ENCODE results near the gene OTUD3. TPM values are rescaled to one million over a fixed set of nuclear protein-coding genes. Genes with fewer than 3 reads are reported as not detected.

OTUD3 gene
- total and polyA plus RNA-seq, 9 of the 15 experiments (the other 6 are each of a cell fraction or from before 2014, with no cell fraction given): 2.0 to 16.6 (median 11.0) TPM

- TF ChIP-seq, protein P1, sequence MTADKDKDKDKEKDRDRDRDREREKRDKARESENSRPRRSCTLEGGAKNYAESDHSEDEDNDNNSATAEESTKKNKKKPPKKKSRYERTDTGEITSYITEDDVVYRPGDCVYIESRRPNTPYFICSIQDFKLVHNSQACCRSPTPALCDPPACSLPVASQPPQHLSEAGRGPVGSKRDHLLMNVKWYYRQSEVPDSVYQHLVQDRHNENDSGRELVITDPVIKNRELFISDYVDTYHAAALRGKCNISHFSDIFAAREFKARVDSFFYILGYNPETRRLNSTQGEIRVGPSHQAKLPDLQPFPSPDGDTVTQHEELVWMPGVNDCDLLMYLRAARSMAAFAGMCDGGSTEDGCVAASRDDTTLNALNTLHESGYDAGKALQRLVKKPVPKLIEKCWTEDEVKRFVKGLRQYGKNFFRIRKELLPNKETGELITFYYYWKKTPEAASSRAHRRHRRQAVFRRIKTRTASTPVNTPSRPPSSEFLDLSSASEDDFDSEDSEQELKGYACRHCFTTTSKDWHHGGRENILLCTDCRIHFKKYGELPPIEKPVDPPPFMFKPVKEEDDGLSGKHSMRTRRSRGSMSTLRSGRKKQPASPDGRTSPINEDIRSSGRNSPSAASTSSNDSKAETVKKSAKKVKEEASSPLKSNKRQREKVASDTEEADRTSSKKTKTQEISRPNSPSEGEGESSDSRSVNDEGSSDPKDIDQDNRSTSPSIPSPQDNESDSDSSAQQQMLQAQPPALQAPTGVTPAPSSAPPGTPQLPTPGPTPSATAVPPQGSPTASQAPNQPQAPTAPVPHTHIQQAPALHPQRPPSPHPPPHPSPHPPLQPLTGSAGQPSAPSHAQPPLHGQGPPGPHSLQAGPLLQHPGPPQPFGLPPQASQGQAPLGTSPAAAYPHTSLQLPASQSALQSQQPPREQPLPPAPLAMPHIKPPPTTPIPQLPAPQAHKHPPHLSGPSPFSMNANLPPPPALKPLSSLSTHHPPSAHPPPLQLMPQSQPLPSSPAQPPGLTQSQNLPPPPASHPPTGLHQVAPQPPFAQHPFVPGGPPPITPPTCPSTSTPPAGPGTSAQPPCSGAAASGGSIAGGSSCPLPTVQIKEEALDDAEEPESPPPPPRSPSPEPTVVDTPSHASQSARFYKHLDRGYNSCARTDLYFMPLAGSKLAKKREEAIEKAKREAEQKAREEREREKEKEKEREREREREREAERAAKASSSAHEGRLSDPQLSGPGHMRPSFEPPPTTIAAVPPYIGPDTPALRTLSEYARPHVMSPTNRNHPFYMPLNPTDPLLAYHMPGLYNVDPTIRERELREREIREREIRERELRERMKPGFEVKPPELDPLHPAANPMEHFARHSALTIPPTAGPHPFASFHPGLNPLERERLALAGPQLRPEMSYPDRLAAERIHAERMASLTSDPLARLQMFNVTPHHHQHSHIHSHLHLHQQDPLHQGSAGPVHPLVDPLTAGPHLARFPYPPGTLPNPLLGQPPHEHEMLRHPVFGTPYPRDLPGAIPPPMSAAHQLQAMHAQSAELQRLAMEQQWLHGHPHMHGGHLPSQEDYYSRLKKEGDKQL (CRISPR knock-in tag; IDR thresholded peaks at IDR 0.05; ENCODE audit: borderline replicate concordance): no peak
Measured at GRCh38 chr1:19892129-19892528, 9.9 kb downstream of the OTUD3 start (continued).

DNA sequence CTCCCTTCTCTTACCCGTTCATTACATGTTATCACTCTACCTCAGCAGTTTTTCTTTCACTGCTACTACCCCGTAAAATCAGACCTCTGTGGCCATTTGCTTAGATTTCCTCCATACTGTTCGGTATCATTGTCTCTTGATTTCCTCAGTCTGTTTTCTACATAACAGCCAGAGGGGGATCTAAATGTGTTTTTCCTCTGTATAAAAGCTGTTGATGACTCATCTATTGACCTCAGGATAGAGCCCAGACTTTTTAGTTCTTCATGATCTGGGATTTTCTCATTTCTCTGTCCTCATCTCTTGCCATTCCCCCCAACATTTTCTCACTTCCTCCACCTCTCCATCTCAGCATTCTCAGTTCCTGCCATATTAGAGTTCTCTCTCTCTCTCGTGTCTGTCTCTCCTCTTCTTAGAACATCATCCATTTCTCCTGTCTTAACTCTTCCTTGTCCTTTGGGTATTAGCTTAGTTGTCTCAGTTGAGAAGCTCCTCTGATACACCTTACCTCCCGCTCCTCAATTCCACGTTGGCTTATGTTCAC, 10.5 kb downstream of the OTUD3 start:
- no peaks in the 10 kb centered on the region for H3K4me1 ChIP-seq (replicated peaks in 1 of 2; ENCODE audit: control insufficient read depth in 2 of 2, insufficient read depth in 2 of 2, low read length in 2 of 2)
- DNase-seq (ENCODE audit: extremely low read depth in 1 of 4, low spot score in 3 of 4) (no peak), FAIRE-seq (no peak), ATAC-seq (no peak)
- 77% methylated on average over 6 of the region's 6 CpGs for WGBS (ENCODE audit: insufficient coverage, low coverage, missing lambda C conversion rate)
- no peak overlapping the region for H2AFZ ChIP-seq (ENCODE audit: low read depth, low read length)
- CTCF ChIA-PET (ENCODE audit: low intra/inter-chr PET ratio): no interaction called here
- in situ Hi-C loops (cut with MboI) (no loop called here), intact Hi-C loops (cut with micrococcal nuclease) (no loop called here)
- no peaks in the 10 kb centered on the region for H3K27me3 ChIP-seq (ENCODE audit: control insufficient read depth in 2 of 2, insufficient read depth in 2 of 2, low read length in 2 of 2)
- H3K9ac ChIP-seq (ENCODE audit: insufficient read depth in 1 of 2, low read depth in 2 of 2, low read length in 2 of 2): no peak overlapping the region
- no peak overlapping the region for H3K4me2 ChIP-seq (ENCODE audit: insufficient read depth, low read length)
- H3K9me1 ChIP-seq (ENCODE audit: control insufficient read depth, insufficient read depth, low read length): no peaks in the 10 kb centered on the region
- TF ChIP-seq JUND (IDR thresholded peaks at IDR 0.05; ENCODE audit: borderline replicate concordance, low read depth, low read length) (no peak), JUND (tag; IDR thresholded peaks at IDR 0.05; ENCODE audit: borderline replicate concordance, low read depth, low read length) (peak; percentile 21; the same call in 1 of the 3 replicates), ATF3 (IDR thresholded peaks at IDR 0.05) (peak; percentile 62), ATF3 (CRISPR knock-in tag; conservative IDR thresholded peaks at IDR 0.05) (no peak), ZFX (CRISPR knock-in tag; IDR thresholded peaks at IDR 0.05) (no peak)
- H3K27ac ChIP-seq (ENCODE audit: extremely low read depth, low read depth, low read length): no peak overlapping the region
- H3K79me2 ChIP-seq (ENCODE audit: control insufficient read depth, insufficient read depth, low read length): peaks cover 35% of the 10 kb centered on the region
- POLR2A ChIA-PET: interaction anchor here (2.1 kb wide), 1 partner anchor 10 kb away, joined by 8 read pairs; the partner anchor contains the start of gene OTUD3
- BruUV-seq (replicated peaks): no TSS peak
- H3K36me3 ChIP-seq (ENCODE audit: control insufficient read depth, insufficient read depth, low read length): peaks cover 83% of the 10 kb centered on the region
- no peaks in the 10 kb centered on the region for H3K9me3 ChIP-seq (replicated peaks; ENCODE audit: control insufficient read depth, insufficient read depth, low read depth, low read length)
- H4K20me1 ChIP-seq (replicated peaks; ENCODE audit: control insufficient read depth, insufficient read depth, low read length): 0 out of 2 replicates have a peak, but pooled peaks cover 18% of the 10 kb centered on the region
- H3K4me3 ChIP-seq: no peak overlapping the region
